HG03139 (cell line): ENCODE data around the gene CFAP99.
"Not testable (repeated sequence)": the region's sequence is repeated elsewhere in the genome, so short reads cannot be mapped to it uniquely, and the experiment has no call there.

ENCODE experiments used
- ATAC-seq: cut with Tn5 transposase; IDR thresholded peaks from one replicate; pipeline ENCODE4 v1.9.1; 2021; ENCODE audit not compliant: unreplicated experiment

Gene CFAP99

DNA sequence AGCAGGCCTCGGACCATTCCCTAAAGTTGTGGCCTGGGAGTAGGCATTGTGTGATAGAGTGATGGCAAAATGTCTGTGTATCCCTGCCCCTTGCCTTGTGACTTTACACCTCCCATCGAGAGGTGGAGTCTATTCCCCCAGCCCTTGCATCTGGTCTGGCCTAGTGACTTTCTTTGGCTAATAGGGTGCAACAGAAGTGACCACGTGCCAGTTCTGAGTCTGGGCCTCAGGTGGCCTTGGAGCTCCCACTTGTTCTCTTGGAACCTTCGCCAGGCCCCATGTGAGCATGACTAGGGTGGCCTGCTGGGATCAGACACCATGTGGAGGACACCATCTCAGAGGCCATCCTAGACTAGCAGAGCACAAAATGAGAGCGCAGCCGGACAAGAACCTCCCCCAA is 46.3 kb downstream of the CFAP99 start:
- ATAC-seq: no peak

DNA sequence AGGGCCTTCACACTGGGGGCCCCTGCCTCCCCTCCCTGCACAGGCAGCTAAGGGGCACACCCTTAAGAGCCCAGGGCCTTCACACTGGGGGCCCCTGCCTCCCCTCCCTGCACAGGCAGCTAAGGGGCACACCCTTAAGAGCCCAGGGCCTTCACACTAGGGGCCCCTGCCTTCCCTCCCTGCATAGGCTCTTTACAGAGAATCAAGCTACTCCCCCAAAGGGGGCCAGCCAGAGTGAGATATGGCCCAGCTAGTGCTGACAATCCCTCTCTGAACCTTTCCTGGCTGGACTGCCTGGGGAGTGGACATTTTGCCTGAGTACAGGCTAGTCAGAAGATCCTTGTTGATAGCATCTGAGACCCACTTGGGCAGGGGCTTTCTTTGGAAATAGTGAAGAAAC is 46.8 kb downstream of the CFAP99 start:
- ATAC-seq: not testable (repeated sequence)

DNA sequence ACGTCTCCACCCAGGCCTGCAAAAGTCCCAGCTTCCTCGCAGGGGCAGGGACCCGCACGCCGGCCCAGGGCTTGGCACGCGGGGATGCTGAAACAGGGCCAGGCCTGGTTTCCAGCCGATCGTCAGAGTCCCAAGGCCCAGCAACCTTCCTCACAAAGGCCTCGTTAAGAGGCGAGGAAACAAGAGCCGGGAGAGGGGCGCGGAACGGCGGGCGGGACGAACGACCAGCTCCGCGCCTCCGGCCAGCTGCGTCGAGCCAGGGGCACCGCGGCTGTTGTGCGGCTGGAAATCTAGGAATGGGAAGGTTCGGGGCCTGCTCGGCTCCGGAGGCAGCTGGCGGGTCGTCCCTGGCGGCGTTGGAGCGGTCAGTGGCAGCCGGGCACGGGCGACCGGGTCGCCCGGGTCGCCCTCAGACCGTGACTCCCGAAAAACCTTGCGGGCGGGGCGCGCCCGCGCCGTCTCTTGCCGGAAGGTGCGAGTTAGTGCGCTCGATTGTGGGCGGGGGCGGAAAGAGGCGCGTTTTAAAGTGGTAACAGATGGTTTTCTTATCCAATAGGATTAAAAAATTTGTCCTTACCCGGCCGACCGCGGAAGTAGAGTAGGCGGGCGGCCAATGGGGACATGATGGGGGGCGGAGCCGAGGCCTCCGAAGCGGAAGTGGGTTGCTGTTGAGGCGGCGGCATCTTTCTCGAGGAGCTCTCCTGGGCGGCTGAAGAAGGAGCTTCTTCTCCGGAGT is 49.9 kb downstream of the CFAP99 start, which contains the start of gene RNF4:
Gene RNF4 (plus strand): TSS at position 651 of the 736 bp plus-strand sequence. CDS start 21,388 bp downstream, outside the sequence.
- ATAC-seq: peak; percentile 66

DNA sequence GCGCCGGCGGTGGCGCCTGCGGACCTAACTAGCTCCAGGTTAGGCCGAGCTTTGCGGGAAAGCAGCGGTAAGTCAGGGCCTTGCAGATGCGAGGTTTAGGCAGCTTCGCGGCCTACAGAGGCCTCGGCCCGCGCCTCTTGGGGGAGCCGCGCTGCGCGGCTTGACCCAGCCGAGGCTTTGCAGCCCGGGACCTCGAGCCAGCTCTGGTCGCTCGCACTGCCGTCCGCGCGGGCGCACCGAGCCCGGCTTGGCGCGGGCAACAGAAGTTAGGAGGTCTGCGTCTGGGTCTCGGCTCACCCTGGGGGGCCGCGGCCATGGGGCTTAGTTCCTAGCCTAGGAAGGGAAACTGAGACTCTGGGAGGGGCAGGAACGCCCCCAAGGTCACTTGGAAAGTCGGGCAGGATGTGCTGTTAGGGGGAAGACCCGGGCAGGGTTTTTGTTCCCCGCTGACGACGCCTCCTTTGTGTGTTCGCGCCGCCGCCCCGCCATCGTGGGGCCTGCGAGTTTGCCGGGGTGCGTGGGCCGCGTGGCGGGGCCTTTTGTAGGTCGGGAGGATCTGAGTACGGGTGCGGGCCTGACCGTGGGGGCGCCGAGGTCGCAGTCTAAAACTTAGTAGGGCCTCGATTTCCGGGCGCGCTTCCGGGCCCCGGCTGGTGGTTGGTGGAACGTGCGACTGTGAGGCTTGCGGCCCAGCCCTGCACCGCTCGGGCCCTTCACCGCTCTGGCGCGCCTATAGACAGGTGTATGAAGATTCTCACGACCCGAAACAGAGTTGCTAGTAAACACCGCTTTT is 50.6 kb downstream of the CFAP99 start:
- ATAC-seq: peak; percentile 55

DNA sequence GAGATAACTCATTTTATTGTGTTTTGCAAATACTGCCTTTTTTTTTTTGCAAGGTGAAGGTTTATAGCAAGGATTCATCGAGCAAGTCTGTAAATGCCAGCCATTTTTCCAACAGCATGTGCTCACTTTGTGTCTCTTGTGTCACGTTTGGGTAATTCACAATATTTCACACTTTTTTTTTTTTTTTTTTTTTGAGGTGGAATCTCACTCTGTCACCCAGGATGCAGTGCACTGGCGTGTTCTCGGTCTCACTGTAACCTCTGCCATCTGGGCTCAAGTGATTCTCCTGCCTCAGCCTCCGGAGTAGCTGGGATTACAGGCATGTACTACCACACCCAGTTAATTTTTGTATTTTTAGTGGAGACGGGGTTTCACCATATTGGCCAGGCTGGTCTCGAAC is 52.0 kb downstream of the CFAP99 start:
- no peak for ATAC-seq

DNA sequence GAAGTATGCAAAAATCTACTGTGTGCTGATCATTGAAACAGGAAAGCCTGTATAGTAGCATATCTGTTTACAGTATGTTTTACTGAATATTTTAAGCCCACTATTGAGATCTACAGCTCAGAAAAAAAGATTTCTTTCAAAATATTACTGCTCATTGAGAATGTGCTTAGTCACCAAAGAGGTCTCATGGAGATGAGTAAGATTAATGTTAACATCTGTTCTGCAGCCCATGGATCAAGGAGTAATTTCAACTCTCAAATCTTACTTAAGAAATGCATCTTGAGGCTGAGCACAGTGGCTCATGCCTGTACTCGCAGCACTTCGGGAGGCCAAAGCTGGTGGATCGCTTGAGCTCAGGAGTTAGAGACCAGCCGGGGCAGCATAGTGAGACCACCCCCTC is 53.4 kb downstream of the CFAP99 start:
- no peak for ATAC-seq

DNA sequence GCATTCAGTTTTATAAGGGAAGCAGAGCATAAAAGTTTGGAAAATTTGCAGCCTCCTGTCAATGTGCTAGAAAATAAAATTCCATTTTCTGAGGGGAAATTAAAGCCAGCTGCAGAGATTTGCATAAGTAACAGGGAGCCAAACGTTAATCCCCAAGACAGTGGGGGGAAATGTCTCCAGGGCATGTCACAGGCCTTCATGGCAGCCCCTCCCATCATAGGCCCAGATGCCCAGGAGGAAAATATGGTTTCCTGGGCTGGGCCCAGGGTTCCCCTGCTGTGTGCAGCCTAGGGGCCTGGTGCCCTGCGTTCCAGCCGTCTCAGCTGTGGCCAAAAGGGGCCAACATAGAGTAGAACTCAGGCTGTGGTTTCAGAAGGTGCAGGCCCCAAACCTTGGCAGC is 59.5 kb downstream of the CFAP99 start:
- no peak for ATAC-seq

DNA sequence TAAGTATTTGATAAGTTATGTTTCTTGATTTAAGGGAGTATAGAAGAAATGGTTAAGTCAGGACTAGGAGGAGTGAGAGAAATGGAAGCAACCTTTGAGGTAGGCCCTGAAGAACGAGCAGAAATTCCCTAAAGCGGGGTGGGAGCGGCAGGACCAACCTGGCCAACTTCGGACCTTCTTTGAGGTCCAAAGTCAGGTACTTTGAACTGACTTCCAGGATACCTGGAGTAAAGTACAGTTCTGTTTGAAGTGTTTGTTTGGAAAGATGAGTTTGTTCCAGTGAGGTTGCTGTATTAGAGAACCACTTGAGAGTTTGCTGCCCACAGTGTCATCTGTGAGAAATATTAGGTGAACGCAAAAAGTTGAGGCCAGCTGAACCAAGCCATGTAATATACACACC is 61.9 kb downstream of the CFAP99 start:
- ATAC-seq: no peak

DNA sequence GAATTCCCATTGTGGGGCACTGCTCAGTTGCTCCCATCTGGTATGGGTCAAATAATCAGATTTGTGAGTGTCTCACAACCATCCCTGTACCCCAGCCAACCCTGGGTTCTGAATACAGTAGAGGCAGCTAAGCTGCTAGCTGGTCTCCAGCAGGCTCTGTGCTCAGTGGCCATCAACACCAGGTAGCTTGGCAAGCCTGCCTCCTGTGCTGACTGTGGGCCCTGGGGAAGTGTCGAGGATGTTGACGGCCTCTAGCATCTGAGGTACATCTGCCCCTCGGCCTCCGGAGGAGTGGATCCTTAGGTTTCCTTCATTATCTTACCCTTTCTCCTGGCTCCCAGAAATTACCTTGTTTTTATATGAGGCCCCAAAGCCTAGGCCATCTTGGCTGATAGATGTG is 63.4 kb downstream of the CFAP99 start:
- ATAC-seq: no peak

DNA sequence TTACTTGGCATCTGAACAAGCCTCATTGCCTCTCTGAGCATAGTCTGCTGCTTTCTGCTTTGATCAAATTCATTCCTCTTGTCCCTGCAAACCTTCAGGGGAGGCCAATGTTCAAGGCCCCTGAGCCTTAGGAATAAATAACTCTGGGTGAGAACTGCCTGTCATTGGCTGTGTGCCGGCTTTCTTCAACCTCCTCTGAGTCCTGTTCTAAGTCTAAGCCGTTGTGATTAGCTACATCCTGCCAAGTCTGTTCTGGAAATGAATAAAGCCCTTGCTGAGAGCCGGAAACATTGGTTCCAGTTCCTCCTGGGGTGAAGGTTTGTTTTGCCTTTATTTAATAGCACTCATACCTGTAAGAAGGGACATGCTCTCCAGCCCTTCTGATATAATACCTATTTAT is 63.9 kb downstream of the CFAP99 start:
- ATAC-seq: peak; percentile 45

DNA sequence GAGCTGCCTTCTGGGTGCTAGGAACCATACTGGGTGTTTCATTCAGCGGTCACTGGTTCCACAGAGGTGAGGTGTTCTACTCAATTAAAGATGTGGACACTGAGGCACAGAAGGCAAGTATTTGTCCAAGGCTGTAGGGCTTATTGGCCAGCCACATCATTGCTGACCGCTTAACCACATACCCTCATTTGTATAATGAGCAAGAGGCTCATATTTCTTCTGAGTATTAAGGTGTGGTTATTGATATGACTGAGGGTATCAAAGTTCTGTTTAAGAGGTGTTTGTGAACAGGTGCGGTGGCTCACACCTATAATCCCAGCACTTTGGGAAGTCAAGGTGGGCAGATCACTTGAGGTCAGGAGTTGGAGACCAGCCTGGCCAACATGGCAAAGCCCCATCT is 64.5 kb downstream of the CFAP99 start:
- no peak for ATAC-seq

DNA sequence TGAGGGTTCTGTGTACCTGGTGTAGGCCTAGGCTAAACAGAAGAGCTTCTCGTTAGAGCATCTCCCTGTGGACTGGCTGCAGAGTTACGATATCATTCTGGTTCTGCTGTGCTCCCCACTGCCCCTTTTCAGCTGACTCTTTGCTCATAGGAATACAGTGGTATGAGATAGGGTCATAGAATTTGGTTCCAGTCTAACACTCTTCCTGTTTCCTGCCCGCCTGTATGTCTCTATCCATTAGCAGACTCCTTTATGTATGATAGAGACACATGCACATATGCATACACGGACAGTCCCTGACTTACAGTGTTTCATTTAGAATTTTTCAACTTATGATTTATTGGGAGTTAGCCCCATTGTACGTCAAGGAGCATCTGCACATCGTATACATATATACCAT is 65.4 kb downstream of the CFAP99 start:
- ATAC-seq: no peak

DNA sequence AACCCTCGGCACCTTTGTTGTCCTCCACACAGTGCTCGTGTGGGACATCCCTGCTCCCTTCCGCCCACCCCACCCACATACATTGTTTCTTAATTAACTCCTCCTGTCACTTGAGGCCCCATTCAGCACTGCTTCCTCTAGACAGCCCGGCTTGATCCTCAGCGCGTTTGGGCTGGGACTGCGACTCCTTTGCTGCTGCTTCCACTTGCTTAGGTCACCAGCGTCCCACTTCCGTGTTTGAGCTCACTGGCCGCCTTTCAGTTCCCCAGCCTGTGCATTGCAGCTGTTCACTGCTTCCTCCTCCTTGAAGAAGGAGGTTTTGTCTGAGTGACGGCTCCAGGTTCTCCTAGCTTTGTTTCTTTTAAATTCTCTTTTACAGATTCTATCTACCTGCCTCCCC is 66.2 kb downstream of the CFAP99 start:
- ATAC-seq: peak; percentile 57

DNA sequence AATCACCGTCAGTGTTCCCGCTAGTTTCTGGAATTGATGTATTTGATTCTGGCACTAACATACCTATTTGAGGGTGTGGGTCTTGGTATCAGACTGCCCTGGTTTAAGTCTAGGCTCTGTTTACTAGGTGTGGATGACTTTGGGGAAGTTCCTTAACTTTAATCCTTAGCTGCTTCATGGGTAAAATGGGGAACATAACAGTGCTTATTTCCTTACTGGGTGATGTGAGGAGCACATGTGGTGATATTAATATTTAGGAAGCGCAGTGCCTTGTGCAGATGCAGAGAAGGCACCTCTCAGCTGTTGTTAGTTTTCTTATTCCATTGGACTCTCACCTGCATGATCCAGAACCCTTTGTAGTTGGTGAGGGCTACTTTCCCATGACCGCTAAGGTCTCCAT is 67.2 kb downstream of the CFAP99 start:
- no peak for ATAC-seq

DNA sequence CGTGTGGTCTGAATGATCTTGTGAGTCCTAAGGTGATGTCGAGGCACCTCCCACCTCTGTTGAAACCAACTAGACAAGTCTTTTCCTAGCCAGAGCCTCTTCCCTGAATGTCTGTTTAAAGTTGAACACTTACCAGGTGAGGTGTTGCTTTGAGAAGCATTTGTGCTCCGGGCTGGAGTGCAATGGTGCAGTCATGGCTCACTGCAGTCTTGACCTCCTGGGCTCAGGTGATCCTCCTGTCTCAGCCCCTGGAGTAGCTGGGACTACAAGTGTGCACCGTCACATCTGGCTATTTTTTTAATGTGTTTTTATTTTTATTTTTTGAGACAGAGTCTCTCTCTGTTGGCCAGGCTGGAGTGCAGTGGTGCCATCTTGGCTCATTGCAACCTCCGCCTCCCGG is 68.2 kb downstream of the CFAP99 start:
- no peak for ATAC-seq

DNA sequence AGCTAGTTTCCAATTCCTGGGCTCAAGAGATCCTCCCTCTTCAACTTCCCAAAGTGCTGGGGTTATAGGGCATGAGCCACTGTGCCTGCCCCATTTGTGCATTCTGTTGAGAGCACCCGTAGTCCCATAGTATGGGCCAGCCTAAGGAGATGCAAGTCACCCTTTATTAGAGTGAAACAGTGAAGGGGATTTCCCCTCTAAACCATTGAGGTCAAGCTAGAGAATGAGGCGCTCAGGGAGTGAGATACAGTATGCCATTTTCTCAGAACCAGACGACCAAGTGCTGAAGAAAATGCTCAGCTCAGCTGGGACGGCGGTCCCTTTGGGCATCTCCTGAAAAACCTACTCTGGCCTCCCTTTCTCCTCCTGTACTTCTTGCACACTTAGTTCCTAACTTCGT is 68.9 kb downstream of the CFAP99 start:
- ATAC-seq: no peak

DNA sequence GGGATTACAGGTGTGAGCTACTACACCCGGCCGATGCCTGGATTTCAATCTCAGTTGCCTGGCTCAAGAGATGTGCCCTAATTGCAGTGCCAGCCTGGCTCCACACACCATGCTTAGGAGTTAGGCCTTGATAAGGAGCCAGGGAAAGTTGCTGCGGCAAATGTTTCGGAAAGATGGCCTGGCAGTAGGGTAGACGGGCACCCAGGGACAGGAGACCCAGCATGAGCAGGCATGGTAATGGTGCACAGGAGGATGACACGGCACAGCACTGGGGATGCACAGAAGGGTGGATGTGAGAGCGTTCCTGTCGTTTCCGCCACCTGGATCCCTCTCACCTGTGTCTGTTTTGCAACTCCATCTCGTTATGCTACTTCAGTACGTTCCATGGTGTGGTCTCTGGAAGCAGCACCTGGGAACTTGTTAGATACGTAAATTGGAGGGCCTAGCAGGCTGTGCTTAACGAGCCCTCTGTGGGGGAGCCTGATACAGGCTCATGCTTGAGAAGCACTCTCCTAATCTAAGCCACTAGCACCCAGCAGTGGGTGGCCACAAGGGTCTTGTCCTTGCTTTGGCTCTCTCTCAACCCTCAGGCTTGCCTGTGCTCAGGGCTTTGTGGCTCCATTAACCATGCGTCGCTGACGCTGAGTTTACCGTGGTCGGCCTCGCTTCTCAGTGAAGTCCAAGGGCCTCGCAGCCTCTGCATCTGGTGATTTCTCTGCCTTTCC is 70.5 kb downstream of the CFAP99 start:
- ATAC-seq: no peak

DNA sequence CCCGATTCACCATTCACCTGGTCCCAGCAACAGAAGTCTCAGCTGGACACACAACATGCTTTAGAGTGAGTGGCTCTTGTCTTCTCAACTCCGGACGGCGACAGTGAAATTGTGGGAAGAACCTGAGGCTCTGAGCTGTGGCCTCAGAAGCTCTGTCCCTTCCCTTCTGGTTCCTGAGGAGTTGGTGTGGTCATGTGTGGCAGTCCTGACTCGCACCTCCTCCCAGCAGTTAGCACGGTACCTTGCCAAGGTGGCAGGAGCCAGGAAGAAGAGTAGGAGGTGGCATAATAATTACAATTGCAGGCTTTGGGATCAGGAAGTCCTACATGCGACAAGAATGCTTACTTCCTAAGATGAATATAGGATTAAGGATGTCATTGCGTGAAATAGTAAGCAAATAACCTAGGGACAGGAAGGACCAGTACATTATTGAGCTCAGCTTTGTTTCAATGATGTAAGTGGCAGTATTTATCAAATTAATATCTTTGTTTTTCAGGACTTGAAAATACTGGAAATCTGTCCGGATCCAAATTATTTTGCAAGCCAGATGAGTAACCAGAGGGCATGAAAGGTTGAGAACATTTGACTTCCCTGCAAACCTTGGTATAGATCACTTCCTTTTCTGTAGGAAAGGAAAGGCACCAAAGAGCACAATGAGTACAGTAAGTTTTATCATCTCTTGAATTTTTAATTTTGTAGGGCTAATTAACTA is 71.2 kb downstream of the CFAP99 start:
- no peak for ATAC-seq

DNA sequence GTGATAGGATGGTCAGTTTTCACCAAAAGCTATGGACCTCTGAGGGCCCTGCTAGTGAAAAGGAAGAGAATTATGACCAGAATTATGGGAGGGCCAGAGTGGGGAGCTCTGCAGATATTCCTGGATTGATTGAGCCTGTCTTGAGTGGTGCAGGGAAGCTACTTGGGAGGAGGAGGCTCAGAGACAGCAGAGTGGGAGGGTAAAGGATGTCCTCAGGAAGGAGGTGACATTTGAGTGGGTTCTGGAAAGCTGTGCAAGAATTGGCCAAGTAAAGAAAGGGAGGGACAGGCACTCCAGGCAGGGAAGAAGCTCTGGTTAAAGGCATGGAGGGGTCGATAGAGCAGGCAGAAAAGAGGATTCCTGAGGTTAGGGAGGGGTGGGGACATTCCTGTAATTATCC is 74.2 kb downstream of the CFAP99 start:
- ATAC-seq: no peak

DNA sequence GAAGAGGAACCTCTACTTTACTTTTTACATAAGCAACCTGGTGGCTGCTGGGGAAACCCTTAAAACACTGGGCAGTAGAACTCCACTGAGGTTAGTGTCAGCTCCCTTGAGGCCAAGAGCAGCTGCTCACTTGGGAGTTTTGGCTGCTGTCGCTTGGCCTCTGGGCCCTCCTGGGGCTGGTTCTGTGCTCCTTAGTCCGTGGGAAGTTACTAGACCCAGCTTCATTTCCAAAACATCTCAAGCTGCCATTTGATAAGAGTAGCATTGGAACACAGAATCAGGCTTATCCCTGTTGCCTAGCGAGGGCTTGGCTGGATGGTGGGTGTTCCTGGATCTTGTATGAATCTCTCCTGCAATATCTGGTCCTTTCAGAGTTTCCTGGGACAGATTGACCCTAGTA is 76.2 kb downstream of the CFAP99 start:
- no peak for ATAC-seq

DNA sequence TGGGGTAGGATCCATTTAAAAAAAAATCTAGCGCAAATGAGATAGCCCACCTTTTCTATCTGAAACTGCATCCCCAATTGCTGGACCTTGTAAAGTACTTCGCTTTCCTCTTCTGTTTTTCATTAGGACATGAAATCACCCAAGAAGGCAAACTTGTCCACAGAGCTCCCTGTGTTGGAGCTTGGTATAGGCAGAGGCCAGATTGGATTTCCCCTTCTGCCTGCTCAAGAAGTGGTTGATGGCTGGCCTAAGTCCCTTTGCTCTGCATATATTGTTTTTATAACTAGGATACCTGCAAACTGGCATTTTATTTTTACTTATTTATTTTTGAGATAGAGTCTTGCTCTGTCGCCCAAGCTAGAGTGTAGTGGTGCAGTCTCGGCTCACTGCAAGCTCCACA is 78.6 kb downstream of the CFAP99 start:
- no peak for ATAC-seq
